NCI-H2029 treated with DMSO at 0.1 percent for 48 hours (cell line): ENCODE results near the gene GRK1.

ENCODE experiments used
- DNase-seq: peaks from one replicate; lab custom pipeline; 2025; lab: John Stamatoyannopoulos, UW

Gene GRK1

DNA sequence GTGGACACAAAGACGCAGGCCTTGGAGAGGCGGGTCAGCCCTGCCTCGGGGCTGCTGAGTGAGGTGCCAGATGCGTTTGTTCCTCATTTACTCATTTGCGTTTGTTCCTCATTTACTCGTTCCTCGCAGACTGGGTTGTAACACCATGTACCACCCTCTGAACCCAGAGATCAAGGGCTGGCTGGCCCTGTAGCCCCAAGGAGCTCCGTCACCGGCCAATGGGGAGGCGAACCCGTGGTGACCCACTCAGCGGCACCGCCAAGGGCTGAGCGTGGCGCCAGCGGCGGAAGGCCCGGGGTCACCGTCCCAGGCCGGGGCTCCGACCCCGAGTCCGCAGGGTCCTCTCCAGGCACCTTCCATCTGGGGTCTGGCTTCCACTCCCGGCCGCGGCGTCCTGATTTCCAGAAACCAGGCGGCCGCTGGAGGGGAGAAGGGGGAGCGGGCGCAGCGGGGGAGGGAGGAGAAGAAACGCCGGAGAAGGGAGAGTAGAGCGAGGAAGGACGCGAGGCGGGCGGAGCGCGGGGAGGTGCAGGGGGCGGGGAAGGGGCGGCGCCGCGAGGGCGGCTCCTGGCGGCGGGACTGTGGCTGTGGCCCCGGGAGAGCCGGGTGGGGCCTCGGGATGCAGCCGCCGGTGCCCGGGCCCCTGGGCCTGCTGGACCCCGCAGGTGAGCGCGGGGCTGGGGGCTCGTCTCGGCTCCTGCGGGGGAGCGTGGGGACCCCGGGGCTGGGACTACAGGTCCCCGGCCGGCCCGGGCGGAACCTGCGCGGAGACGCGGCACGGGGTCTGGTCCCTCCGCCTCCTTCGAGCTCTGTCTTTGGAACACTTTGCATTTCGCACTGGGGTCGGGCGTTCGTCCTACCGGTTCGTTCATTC lies 91.9 kb downstream of the GRK1 start, which contains the start of gene TMEM255B:
TSS of gene TMEM255B (plus strand) at position 576 of the 874 bp plus-strand sequence. CDS start at position 620, 44 bp downstream.
- no peak for DNase-seq

DNA sequence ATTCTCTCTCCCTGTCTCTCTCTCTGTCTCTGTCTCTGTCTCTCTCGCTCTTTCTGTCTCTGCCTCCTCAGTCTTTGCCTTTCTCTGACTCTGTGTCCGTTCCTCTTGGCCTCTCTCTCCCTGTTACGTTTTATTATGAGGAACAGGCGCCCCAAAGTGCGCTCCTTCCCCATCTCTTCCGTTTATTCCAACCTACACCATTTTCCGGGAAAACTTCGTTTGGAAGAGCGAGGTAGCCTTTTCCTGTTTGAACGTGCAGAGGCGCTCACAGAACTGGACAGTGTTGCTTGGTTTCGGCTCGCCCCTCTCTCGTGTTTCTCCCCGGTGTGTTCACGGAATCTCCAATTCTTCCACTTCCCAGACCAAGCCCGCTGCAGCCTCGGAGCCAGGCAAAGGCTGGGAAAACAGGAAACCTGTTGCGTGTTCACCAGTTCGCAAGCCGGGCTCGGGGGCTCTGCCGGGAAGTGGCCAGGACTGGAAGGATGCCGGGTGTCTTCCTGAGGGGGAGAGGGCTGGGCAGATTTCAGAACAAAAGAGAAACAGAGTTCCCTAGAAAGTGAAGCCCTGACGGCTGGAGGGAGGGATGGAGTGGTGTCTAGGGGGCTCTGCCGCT lies 92.6 kb downstream of the GRK1 start:
- no peak for DNase-seq

DNA sequence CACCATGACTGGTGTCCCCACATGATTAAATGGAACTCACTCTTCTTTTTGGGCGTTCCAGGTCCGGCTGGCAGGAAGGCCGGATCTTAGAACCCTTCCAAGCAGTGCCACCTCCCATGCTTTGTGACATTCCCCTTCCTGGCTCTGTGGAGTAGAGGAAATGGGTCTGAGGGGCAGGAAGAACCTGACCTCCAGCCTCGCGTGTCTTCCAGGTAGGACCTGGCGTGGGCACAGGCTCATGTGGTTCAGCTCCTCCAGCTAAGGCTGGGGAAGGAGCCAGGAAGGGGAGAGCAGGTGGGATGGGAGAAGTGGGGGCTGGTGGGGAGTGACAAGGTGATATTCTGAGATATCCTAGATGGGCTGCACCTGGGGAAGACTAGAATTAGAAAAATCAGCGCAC lies 94.1 kb downstream of the GRK1 start:
- no peak for DNase-seq

- no peak for DNase-seq
Observed at GRCh38 chr13:113762075-113762474, 95.1 kb downstream of the GRK1 start.

DNA sequence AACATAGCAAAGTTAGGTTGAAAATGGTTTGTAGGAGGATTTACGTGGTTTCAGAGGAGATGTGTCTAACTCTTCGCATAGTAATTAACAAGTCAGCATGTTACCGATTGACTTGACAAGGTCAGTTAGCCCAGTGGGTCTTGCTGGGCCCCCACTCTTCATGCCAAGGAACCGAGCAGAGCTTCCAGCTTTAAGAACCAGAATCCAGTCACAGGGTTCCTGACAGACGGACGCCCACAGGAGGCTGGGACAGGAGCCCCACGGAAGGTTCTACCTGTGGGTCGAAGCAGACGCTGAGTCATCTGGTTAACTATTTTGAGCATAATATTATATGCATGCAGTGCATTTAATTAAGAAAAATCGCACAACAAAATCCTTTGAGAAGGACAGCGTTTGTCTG lies 95.5 kb downstream of the GRK1 start:
- DNase-seq: no peak

DNA sequence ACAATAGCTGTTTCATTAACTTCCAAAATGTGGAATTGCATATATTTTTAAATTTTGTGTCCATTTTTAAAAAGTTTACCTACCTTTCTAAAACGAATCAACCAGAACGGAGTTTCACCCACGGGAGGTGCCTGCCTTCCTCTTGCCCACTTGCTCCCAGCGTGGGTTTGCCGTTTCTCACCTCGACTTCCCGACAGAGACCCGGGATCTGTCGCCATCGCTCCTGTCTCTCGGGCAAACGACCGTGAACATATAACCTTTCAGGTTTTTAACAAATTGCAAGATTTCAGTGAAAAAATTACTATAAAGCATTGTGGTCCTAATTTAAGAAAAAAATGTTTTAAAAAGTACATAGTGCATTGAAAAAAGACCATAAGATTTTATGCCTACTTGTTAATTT lies 96.2 kb downstream of the GRK1 start:
- no peak for DNase-seq

- DNase-seq: no peak
Observed at GRCh38 chr13:113763961-113764792, 97.2 kb downstream of the GRK1 start.

DNA sequence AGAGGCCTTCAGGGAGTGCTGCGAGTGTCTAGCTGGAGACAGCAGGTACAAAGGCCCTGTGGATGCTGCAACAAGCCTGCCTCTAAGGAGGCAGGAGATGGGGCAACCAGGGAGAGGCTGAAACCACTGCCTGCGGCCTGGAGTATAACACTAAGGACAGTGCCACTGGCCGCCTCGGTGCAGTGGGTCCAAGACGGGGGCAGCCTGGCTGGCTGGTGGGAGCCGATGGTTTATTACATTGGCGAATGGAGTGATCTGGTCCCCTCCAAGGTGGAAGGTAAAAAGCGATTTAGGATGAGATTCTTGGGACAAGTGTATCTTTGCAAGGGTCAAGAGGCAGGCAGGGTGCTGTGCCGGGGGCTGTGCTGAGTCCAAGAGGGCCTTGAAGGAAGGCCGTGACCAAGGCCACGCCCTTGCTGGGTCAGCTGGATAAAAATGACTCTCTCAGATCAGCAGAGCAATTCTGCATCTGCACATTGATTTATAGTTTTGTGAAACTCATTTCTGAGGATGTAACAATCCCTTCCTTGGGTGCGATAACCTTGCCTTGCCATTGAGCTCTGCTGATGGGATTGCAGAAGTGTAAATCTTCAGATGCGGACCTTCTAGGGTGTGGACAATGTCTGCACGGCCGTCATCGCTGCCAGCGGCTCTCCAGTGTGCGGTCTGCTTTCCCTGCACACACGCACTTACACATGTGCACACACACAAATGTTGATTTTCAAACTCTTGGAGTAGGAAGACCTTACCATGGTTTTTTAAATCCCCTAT lies 98.0 kb downstream of the GRK1 start:
- no peak for DNase-seq

DNA sequence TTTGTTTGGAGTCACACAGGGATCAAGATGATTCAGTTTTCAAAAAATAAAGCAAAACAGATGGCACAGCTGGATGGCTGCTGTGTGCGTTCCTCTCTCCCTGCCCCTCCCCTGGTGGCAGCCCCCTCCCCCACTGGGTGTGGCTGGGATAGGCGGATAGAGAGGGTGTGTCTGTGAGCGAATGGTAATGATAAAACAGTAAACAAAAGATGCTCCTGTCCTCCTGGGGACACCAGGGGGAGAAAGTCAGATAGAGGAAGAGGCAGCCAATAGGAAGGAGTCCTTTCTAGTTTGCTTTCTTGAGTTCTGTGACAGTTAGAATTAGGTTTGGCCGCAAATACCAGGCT lies 98.5 kb downstream of the GRK1 start:
- DNase-seq: no peak

GRCh38 chr13:113766035-113766800 lies 99.2 kb downstream of the GRK1 start:
- DNase-seq: no peak

DNA sequence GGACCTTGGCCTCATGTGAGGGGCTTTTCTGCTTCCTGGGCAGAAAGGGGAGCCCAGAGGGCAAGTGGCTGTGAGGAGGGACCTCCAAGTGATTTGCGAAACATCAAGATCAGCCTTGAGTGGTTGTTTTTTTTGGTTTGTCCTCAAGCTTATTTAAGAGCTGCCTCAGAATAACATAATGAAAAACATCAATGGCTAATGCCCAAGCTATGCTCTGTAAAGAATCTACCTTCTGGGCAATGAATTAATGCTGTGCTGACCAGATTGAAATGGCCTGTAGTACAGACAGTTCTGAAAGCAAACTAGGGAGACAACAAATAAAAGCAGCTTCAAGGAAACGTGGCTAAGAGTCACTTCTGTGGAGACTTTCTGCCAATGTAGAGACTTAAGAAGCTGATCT lies 100.3 kb downstream of the GRK1 start:
- no peak for DNase-seq

- no peak for DNase-seq
Observed at GRCh38 chr13:113768018-113768905, 101.2 kb downstream of the GRK1 start.

- no peak for DNase-seq
Observed at GRCh38 chr13:113769106-113769505, 102.1 kb downstream of the GRK1 start.

DNA sequence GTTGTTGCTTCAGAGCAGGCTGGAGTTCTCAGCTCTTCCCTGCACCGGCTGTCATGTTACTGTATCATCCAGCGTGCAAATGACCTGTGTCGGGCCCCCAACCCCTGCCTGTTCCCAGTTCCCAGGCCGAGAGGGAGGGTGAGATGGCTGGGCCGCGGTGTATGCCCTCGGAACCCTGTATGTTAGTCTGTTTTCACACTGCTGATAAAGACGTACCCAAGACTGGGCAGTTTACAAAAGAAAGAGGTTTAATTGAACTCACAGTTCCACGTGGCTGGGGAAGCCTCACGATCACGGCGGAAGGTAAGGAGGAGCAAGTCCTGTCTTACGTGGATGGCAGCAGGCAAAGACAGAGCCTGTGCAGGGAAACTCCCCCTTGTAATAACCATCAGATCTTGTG lies 102.9 kb downstream of the GRK1 start:
- no peak for DNase-seq

DNA sequence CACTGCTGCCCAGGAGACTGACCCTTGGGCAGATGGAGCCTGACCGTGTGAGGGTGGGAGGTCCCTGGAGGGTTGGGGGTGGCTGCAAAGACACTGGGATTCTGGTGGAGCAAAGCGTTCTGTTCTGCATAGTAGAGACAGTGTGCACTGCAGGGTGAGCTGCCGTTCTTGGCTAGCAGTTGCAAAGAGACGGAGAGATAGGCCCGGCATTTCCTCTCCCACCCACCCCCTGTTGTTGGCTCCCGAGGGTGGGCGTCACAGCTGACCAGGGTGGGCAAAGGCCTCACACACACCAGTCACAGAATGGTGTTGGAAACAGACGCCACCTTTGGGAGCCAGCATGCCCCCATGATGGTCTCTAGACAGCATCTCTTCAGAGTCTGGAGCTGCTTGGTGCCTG lies 103.4 kb downstream of the GRK1 start:
- DNase-seq: no peak

GRCh38 chr13:113770937-113771336 lies 103.9 kb downstream of the GRK1 start:
- DNase-seq: no peak

- no peak for DNase-seq
Observed at GRCh38 chr13:113771709-113772331, 104.8 kb downstream of the GRK1 start.

DNA sequence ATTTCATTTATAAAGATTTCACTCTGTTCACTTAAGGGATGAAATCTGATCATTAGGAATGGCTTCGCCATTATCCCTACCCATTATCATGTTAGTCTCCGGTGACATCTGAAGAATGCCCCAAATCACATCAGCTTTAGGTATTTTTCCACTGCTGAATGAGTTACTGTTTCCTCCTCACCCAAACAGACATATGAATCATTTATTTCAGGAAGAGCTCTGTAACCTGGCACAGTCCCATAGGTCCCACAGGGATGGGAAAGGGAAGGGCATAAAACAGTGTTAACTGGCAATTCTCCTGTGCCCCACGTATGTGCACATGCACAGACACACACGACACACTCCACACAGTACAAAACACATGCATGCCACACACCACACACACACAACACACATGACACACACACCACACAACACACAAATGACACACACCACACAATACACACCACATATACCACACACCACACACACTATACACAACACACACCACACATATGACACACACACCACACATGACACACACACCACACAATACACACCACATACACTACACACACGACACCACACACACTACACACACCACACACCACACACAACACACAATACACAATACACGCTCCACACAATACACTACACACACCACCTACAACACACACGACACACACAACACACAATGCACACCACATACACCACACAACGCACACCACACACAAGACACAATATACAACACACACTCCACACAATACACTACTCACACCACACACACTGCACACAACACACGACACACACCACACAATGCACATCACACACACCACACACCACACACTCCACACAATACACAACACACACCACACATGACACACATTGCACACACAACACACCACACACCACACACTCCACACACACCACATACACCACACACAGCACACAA lies 107.4 kb downstream of the GRK1 start:
- DNase-seq: no peak
